ENCODE data around the gene SLC33A1. TPM values are rescaled to one million over a fixed set of nuclear protein-coding genes. Genes with fewer than 3 reads are reported as not detected.

The SLC33A1 gene
- total RNA-seq, 4 donors from 2014 or later = 16.1 to 30.4 (median 26.8) TPM

GRCh38 chr3:155805204-155805801 lies 48.9 kb downstream of the SLC33A1 start:
- peak; percentile 43 for ATAC-seq (ENCODE audit: low FRiP score)

GRCh38 chr3:155804323-155804722 lies 49.9 kb downstream of the SLC33A1 start:
- no peak for TF ChIP-seq CTCF (IDR thresholded peaks at IDR 0.05)
- no peak for DNase-seq (ENCODE audit: low spot score)
- no peak for ATAC-seq (ENCODE audit: low FRiP score)

More at GRCh38 chr3:155805204-155805801, 48.9 kb downstream of the SLC33A1 start:
- no peak for DNase-seq (ENCODE audit: low spot score)
- no peak for TF ChIP-seq CTCF (IDR thresholded peaks at IDR 0.05)

- DNase-seq (ENCODE audit: low spot score) = no peak
- TF ChIP-seq CTCF (IDR thresholded peaks at IDR 0.05) = no peak
- ATAC-seq (ENCODE audit: low FRiP score) = no peak
Observed at GRCh38 chr3:155792532-155792931, 61.7 kb downstream of the SLC33A1 start.

GRCh38 chr3:155791190-155791589 lies 63.0 kb downstream of the SLC33A1 start:
- ATAC-seq (ENCODE audit: low FRiP score) (no peak), DNase-seq (ENCODE audit: low spot score) (no peak)
- TF ChIP-seq CTCF (IDR thresholded peaks at IDR 0.05) = no peak

- TF ChIP-seq CTCF (IDR thresholded peaks at IDR 0.05) = no peak
- DNase-seq (ENCODE audit: low spot score) (no peak), ATAC-seq (ENCODE audit: low FRiP score) (no peak)
Observed at GRCh38 chr3:155790272-155790925, 63.8 kb downstream of the SLC33A1 start.

- no peak for ATAC-seq (ENCODE audit: low FRiP score)
- TF ChIP-seq CTCF (IDR thresholded peaks at IDR 0.05) = no peak
- DNase-seq (ENCODE audit: low spot score) = no peak
Observed at GRCh38 chr3:155785662-155786295, 68.4 kb downstream of the SLC33A1 start.
